HG02981 (cell line): ENCODE measurements around the gene NIPBL.
A peak's percentile ranks its signal among the peaks of the same experiment; 100 is the strongest.
"Not testable (repeated sequence)": the region's sequence is repeated elsewhere in the genome, so short reads cannot be mapped to it uniquely, and the experiment has no call there.

Experiments used
- ATAC-seq: cut with Tn5 transposase; IDR thresholded peaks from one replicate; pipeline ENCODE4 v1.9.1; 2021; ENCODE audit warnings: mild to moderate bottlenecking, moderate library complexity; ENCODE audit not compliant: unreplicated experiment

NIPBL gene

DNA sequence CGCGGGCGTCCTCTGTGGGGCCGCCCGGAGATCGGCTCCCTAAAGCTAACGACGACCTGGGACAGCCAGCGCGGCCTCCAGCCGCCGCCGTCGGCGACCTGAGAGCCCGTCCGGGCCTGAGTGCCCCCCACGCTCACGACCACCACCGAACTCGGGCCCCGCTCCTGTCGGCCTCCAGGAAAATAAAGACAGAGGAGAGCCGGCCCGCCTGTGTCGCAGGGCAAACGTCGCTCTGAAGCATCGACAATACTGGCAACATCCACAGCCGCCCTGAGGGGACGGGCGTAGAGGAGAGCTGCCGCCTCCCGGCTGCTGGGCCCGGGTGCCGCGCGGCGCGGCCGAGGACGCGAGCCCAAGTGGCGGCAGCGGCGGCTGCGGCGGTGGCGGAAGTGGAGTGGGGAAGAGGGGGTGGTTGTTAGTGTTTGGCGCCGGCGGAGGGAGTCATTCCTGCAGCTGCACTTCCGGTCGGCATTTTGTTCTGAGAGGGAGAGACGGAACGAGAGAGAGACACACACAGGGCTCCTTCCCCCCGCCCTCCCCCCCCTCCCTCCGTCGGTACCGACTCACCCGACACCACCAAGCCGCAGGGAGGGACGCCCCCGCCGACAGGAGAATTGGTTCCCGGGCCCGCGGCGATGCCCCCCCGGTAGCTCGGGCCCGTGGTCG is at the start of gene NIPBL:
Gene NIPBL (plus strand): TSS at position 471 of the 666 bp plus-strand sequence. CDS start 76,928 bp downstream, outside the sequence.
- ATAC-seq = peak; percentile 56

GRCh38 chr5:36832274-36832673 is 44.3 kb upstream of the NIPBL start:
- ATAC-seq = no peak

- ATAC-seq = no peak
Measured at GRCh38 chr5:36836831-36837230, 39.7 kb upstream of the NIPBL start.

- ATAC-seq = no peak
Measured at GRCh38 chr5:36839489-36840476, 36.8 kb upstream of the NIPBL start.

DNA sequence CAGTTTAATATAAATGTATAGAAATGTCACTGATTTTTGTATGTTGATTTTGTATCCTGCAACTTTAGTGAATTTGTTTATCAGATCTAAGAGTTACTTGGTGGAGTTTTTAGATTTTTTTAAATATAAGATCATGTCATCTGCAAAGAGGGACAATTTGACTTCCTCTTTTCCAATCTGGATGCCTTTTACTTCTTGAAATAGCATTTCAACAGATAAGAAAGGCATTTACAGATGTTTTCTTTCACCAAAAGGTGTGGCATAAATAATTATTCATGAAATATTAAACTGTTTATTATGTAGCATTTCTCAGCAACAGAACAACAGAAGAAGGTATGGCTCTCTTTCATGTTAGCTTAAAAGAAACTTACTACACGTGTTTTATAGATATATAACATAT is 34.9 kb upstream of the NIPBL start:
- ATAC-seq = no peak

- no peak for ATAC-seq
Measured at GRCh38 chr5:36842087-36842486, 34.5 kb upstream of the NIPBL start.

DNA sequence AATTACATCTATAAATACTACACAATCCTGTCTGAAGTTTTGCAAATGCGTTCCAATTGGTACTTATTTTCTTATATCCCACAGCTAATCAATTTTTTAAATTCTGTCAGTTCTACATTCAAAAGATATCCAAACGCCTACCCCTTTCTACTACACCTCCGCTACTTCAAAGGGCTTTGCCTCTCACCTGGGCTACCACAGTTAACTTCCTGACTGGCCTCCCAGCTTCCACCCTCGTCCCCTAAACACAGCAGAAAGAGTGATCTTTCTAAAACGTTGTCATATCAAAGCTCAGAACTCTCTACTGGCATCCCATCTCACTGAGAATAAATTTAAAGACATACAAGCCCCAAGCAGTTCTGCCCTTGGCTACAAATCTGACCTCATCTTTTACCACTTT is 32.3 kb upstream of the NIPBL start:
- no peak for ATAC-seq

GRCh38 chr5:36848545-36848944 is 28.0 kb upstream of the NIPBL start:
- ATAC-seq = not testable (repeated sequence)

- not testable (repeated sequence) for ATAC-seq
Measured at GRCh38 chr5:36852903-36853302, 23.7 kb upstream of the NIPBL start.

- ATAC-seq = no peak
Measured at GRCh38 chr5:36854402-36855140, 22.0 kb upstream of the NIPBL start.

- no peak for ATAC-seq
Measured at GRCh38 chr5:36855141-36855495, 21.5 kb upstream of the NIPBL start.

GRCh38 chr5:36861871-36862270 is 14.7 kb upstream of the NIPBL start:
- no peak for ATAC-seq

DNA sequence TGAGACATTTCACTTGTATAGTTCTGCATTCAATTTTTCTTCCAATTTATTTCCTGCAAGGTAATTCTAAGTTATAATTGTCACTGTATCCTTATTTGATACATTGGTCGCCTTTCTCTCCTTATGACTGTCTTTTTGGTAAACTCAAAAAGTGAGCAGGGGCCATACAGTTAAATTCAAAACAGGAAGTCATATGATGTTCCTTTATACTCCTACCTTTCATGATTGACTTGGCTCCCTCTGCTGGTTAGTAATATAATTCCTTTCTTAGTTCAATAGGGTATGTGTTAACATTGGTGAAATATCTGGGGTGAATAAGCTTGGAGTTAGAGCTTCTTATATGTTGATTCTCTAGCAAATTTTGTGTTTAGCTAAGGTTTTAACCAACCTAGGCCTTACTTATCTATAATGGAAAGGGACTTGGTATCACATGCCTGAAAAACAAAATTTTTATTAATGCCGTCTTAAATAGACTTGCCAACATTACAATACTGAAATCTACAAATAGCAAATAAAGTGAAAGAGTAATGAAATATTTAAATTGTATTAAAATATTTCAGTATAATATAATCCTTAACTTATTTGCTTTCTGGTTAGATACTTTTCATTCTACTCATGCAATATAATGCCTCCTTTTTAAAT is 6.0 kb upstream of the NIPBL start:
- ATAC-seq = peak; percentile 78

GRCh38 chr5:36874465-36874864 is 2.1 kb upstream of the NIPBL start:
- ATAC-seq = no peak

GRCh38 chr5:36875051-36875789 is 1.3 kb upstream of the NIPBL start:
- ATAC-seq = no peak

- peak; percentile 54 for ATAC-seq
Measured at GRCh38 chr5:36875790-36876298, 725 bp upstream of the NIPBL start.

GRCh38 chr5:36876965-36877666 is 547 bp downstream of the NIPBL start:
- peak; percentile 22 for ATAC-seq

GRCh38 chr5:36877667-36878391 is 1.3 kb downstream of the NIPBL start:
- ATAC-seq = peak; percentile 23
